ENCODE results near the gene C17orf58. TPM values are rescaled to one million over a fixed set of nuclear protein-coding genes. Genes with fewer than 3 reads are reported as not detected.
"Not testable (repeated sequence)": the region's sequence is repeated elsewhere in the genome, so short reads cannot be mapped to it uniquely, and the experiment has no call there.

Gene C17orf58
- total and polyA plus RNA-seq, 2 experiments from 2014 or later = 30.9 to 35.8 TPM

DNA sequence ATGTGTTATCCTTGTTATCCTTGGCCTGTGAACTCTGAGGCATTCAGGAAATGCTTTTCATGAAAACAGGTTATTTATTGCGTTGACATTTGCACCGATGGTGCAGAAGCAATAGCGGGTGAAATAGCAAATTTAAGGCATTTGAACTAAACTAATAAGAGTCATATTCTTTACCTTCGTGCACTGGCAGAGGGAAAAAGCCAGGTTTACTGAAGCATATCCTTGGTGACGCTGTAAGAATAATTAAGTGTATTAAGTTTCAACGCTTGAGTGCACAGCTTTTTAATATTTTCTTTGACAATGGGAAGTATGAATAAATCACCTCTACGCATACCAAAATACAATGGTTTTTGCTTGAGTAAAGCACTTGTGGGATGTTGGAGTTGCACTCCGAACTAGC, 25.7 kb upstream of the C17orf58 start (continued):
- TF ChIP-seq, protein P1, sequence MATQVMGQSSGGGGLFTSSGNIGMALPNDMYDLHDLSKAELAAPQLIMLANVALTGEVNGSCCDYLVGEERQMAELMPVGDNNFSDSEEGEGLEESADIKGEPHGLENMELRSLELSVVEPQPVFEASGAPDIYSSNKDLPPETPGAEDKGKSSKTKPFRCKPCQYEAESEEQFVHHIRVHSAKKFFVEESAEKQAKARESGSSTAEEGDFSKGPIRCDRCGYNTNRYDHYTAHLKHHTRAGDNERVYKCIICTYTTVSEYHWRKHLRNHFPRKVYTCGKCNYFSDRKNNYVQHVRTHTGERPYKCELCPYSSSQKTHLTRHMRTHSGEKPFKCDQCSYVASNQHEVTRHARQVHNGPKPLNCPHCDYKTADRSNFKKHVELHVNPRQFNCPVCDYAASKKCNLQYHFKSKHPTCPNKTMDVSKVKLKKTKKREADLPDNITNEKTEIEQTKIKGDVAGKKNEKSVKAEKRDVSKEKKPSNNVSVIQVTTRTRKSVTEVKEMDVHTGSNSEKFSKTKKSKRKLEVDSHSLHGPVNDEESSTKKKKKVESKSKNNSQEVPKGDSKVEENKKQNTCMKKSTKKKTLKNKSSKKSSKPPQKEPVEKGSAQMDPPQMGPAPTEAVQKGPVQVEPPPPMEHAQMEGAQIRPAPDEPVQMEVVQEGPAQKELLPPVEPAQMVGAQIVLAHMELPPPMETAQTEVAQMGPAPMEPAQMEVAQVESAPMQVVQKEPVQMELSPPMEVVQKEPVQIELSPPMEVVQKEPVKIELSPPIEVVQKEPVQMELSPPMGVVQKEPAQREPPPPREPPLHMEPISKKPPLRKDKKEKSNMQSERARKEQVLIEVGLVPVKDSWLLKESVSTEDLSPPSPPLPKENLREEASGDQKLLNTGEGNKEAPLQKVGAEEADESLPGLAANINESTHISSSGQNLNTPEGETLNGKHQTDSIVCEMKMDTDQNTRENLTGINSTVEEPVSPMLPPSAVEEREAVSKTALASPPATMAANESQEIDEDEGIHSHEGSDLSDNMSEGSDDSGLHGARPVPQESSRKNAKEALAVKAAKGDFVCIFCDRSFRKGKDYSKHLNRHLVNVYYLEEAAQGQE (IDR thresholded peaks at IDR 0.05; ENCODE audit: unreplicated experiment) = no peak
- no peak for TF ChIP-seq NANOG (IDR thresholded peaks at IDR 0.05; ENCODE audit: borderline replicate concordance)
- TF ChIP-seq, protein P2, sequence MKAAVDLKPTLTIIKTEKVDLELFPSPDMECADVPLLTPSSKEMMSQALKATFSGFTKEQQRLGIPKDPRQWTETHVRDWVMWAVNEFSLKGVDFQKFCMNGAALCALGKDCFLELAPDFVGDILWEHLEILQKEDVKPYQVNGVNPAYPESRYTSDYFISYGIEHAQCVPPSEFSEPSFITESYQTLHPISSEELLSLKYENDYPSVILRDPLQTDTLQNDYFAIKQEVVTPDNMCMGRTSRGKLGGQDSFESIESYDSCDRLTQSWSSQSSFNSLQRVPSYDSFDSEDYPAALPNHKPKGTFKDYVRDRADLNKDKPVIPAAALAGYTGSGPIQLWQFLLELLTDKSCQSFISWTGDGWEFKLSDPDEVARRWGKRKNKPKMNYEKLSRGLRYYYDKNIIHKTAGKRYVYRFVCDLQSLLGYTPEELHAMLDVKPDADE (IDR thresholded peaks at IDR 0.05) = no peak

DNA sequence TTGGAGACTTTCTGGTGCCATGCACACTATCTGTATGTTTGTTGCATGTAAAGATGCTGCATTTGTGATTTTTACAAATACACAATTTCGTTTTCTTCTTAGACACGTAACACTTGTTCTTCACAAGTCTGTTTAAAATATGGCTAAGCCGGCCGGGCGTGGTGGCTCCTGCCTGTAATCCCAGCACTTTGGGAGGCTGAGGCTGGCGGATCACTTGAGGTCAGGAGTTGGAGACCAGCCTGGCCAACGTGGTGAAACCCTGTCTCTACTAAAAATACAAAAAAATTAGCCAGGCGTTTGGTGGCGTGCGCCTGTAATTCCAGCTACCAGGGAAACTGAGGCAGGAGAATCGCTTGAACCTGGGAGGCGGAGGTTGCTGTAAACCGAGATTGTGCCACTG, 24.5 kb upstream of the C17orf58 start:
- Histone ChIP-seq H3K4me2 (peak overlapping the region; percentile 86), H3K4me3 (peak overlapping the region; percentile 70), H2AFZ (peak overlapping the region; percentile 83; the same call in 1 of the 2 replicates), H3K27ac (ENCODE audit: low read depth) (peak overlapping the region; percentile 90; the same call in 1 of the 2 replicates)
- Mint-ChIP-seq H3K27me3 (ENCODE audit: insufficient read depth, low read depth, poor library complexity) (peaks cover 30% of the 10 kb centered on the region), H3K4me3 (peak overlapping the region; percentile 79)
- H3K79me2 ChIP-seq (replicated peaks; ENCODE audit: insufficient read depth); H3K4me1 ChIP-seq (ENCODE audit: insufficient read depth); H3K9me2 ChIP-seq (ENCODE audit: insufficient read depth); H4K20me1 ChIP-seq (replicated peaks; ENCODE audit: insufficient read depth); H3F3A ChIP-seq (replicated peaks; ENCODE audit: low read depth); H3K36me3 Mint-ChIP-seq (ENCODE audit: low read depth); H3K36me3 ChIP-seq (ENCODE audit: insufficient read depth); H3K4me1 Mint-ChIP-seq; H3K9me3 Mint-ChIP-seq; H3K27ac Mint-ChIP-seq; H3K27me3 ChIP-seq (ENCODE audit: insufficient read depth); ATAC-seq; DNase-seq (ENCODE audit: low spot score): not testable (repeated sequence)

DNA sequence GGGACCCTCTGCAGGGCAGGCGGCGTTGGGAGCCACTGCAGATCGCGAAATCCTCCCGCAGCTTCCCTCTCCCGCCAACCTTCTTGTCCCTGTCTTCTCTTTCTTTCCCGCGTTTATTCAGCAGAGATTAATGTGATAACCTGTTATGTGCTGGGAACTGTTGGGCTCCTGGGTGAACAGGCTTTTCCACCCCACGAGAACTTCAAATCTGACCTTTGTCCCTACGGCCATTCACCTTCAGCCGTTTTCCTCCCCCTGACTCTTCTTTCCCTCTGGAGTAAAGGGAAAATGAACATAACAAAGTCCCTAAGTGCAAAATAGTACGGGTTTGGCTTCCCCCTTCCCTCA, 24.1 kb upstream of the C17orf58 start:
- ATAC-seq = peak; percentile 7
- 0 out of 3 replicates have a peak, but pooled peaks cover 4% of the 10 kb centered on the region for H3K4me1 Mint-ChIP-seq
- H3K4me3 ChIP-seq = peak overlapping the region; percentile 70
- TF ChIP-seq, protein P1 (IDR thresholded peaks at IDR 0.05; ENCODE audit: unreplicated experiment) = no peak
- no peak for TF ChIP-seq CTCF (conservative IDR thresholded peaks at IDR 0.05; ENCODE audit: low read depth in 2 of 2)

More for the DNA sequence above, 24.1 kb upstream of the C17orf58 start:
- H3K4me2 ChIP-seq = peak overlapping the region; percentile 86
- Mint-ChIP-seq H3K36me3 (ENCODE audit: low read depth) (no peaks in the 10 kb centered on the region), H3K27me3 (ENCODE audit: insufficient read depth, low read depth, poor library complexity) (peaks cover 30% of the 10 kb centered on the region), H3K4me3 (peak overlapping the region; percentile 79), H3K27ac (peak overlapping the region; percentile 92), H3K9me3 (peaks cover 5% of the 10 kb centered on the region; the same call in 2 of the 3 replicates)
- no peaks in the 10 kb centered on the region for H3K79me2 ChIP-seq (replicated peaks; ENCODE audit: insufficient read depth)
- H3F3A ChIP-seq (replicated peaks; ENCODE audit: low read depth) = peaks cover 2% of the 10 kb centered on the region; the same call in 1 of the 2 replicates
- H3K36me3 ChIP-seq (ENCODE audit: insufficient read depth) = no peaks in the 10 kb centered on the region
- no peaks in the 10 kb centered on the region for H3K9me2 ChIP-seq (ENCODE audit: insufficient read depth)
- DNase-seq (ENCODE audit: low spot score) = no peak
- peak overlapping the region; percentile 83; the same call in 1 of the 2 replicates for H2AFZ ChIP-seq
- H3K4me1 ChIP-seq (ENCODE audit: insufficient read depth) = peaks cover 6% of the 10 kb centered on the region
- H4K20me1 ChIP-seq (replicated peaks; ENCODE audit: insufficient read depth) = no peaks in the 10 kb centered on the region
- H3K27ac ChIP-seq (ENCODE audit: low read depth) = peak overlapping the region; percentile 90
- H3K27me3 ChIP-seq (ENCODE audit: insufficient read depth) = no peaks in the 10 kb centered on the region
